Lung microvascular endothelial cell (primary cell): Measurements from ENCODE around the gene KIF17. TPM values are rescaled to one million over a fixed set of nuclear protein-coding genes. Genes with fewer than 3 reads are reported as not detected.
A peak's percentile ranks its signal among the peaks of the same experiment; 100 is the strongest.
"Not testable (repeated sequence)": the region's sequence is repeated elsewhere in the genome, so short reads cannot be mapped to it uniquely, and the experiment has no call there.

ENCODE experiments used
- DNase-seq, 2 donors: peaks; one replicate each; pipeline versions ENCODE4 v3.0.0 to v3.0.0-alpha.2; 2010; ENCODE audit warnings: low read depth in 2 of 2
- total RNA-seq: library from RNA; depleted of rRNA; stranded (reverse); fragments of >200 nt; gene quantifications from 2 replicates; pipeline ENCODE4 v1.2.1, GENCODE V29; 2014

Gene KIF17
- total RNA-seq, 1 donor from 2014 or later = 17.3 TPM

DNA sequence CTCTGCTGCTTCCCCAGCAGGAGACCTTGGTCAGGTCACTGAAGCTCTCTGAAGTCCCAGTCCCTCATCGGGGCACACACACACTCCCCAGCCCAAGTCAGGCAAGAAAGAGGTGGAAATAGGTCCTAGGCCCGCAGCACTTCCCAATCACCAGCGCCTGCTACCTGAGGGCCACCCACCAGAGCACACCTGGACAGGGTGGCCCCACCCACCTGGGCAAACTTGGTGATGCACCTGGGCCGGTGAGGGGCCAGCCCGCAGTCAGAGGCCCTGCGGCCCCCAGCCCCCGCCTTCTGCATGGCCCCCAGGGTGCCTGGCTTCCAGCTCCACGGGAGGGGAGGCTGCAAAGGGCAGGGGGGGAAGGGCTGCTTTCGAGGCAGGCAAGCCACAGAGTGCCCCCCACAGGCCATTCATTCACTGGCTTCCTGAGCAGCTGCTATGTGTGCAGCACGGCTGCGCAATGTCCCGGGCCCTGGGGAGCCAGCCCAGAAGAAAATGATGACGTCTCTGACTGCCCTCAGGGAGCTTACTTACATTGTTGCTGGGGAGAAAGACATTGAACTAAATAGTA lies 10.0 kb upstream of the KIF17 start:
- peak in 1 of 2 donors; percentile 33 for DNase-seq

DNA sequence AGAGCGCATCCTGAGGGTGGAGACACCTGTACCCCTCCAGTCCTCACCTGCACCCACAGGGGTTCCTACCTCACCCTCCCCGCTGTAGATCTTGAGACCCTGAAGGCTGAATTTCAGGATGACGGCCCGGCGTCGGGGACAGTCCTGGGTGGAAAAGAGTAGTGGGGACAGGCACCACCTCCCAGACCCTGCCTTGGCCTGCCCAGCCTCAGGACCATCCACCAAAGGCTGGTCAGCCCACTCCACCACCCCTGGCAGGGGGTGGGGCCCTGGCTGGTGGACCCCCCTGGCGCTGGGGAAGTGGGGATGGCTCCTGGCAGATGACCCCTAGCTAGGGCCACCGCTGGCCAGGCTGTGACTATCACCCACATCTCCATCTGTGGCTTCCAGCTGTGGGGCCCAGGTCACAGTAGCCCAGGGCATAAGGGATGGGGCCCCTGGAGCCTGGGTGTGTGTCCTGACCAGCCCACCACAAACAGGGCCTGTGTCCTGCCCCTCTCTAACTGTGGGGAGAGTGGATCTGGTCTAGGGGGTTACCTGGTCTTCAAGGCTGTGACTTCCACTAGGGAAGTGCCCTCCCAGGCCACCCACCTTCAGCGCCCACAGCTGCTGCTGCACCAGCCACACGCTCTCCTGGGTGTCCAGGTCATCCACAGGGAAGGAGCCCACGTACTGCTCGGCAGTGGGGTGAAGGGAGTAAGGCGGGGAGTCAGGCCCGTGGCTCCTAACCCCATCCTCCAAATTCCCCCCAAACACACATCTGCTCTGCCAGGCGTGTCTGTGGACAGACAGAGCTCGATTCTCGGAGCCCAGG lies 9.3 kb upstream of the KIF17 start:
- DNase-seq = no peak

DNA sequence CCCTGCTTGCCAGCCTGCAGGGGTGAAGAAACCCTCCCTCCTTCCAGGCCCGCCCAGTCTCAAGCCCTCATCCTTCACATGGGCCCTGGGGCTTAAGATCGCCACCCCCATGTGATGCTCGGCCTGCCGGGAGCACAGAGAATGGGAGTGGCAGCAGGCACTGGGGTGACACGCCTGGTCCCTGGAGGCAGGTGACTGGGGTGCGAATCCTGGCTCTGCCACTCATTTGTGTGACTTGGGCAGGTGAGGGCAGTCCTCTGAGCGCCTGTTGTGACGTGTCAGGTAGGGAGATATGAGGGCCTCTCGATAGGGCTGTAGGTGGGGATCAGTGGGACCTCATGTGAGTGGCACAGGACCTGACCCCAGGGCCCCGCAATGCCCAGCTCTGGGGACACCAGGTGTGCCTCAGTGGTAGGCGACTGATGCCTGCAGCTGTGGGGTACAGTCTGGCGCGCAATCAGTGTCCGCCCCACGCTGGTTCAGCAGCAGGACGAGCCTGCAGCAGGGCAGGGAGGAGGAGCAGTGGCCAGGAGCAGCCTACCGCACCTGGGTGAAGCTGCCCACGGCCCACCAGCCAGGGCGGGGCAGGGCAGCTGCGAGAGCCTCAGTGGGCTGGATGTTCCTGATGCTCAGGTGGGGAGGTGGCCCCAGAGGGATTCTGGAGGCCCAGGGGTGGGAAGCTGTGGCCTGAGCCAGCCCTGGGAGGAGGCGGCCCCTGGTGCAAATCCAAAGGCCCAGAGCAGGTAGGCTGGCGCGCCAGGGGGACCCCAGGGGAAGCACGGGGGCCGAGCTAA lies 8.5 kb upstream of the KIF17 start:
- no peak for DNase-seq

DNA sequence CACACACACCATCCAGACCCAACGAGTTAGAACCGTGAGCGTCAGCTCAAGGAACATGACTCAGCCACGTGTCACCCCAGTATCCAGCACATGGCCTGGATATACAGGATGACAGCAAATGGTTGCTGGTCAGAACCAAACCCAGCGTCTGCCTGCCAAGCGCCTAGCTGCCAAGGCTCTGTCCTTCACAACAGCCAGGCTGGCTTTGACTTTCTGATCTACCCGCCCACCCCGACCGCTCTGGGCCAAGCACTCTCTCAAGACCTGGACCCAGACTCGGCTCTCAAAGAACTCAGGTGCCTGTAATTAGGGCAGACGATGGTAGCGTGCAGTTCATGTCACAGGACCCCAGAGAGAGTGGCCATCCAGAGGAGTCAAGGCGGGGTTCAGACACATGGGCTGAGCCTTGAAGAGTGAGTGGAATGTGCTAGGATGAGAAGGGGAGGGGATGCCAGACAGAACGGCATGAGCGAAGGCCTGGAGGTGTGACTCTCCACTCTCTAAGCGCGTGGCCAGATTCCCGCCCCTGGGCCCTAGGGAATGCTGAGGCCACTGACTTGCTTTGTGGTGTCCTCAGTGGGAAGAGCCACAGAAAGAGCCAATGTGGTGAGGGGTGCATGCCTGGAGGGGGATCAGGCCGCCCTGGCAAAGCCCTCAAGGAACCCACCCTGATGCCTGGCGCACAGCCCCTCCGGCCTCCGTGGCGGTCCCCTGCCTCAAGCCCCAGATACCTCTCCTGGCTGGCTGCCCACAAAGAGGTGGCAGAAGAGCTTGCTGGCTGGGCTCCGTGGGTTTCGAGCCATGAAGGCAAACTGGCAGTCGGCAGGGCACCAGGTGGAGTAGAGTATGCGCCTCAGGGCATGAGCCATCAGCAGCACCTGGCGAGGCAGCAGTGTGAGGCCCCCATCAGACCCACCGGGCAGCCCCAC lies 7.6 kb upstream of the KIF17 start:
- peak in 1 of 2 donors; percentile 45 for DNase-seq

DNA sequence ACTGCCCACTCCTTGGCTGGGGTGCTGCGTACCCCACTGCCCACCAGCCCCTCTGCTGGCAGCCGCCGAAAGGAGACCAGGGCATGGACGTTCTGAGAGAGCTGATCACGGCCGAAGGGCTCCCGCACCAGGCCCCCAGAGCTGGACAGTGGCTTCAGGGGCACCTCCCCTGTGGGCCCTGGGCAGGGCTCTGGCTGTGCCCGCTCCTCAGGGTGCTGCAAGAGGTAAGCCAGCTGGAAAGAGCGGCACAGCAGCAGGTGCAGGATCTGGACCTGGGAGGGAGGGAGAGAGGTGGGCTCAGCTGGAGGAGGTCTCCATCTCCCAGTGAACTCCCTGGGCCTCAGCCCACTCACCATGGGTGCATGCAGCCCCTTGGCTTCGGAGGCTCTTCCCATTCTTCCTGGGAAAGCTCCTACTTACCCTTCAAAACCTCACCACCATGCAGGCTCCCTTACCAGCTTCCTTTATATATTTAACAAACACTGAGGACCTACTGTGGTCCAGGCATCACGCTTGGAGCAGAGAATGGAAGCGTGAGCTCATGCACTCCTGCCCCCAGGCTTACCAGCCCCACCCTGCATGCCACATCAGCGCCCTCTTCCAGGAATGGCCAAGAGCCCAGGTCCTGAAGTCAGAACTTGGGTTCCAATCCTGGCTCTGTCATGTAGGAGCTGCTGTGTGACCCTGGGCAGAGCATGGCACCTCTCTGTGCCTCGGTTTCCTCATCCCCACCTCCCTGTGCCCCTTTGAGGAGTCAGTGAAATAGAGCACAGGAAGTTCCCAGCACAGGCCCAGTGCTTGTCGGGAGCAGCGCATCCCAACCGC lies 6.8 kb upstream of the KIF17 start:
- no peak for DNase-seq

DNA sequence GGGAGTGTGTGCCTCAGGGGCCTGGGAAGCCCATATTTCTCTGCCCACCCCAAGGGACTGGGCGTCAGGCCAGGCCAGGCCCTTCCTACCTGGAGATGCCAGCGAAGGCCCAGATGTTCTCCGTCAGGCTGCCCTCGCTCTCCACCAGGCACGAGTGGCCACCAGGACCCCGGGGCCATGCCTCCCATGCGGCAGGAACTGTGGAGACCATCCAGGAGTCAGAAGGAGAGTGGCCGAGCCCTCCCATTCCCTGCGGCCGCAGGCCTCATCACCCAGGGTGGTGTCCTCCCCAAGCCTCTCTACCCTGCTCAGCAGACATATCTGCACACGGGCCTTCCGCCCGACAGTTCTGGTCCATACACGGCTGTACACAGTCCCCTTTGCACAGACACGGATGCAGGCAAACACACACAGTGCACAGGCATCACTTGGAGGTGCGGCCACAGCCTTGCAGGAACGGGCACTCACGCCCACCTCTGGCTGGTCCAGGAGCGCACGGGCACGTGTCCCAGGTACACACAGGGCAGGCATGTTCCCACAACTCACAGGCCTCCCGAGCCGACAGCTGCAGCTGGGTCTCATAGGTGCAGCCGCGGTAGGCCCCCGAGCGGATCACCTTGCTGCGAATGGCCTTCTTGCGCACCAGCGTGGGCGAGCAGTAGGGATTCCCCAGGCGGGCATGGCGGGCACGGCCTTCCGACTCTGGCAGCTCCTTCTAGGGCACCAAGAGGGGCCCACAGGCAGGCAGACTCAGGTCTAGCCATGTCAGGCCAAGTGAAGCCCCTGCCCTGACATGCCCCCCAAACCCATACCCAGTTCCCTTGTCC lies 5.9 kb upstream of the KIF17 start:
- DNase-seq = no peak

DNA sequence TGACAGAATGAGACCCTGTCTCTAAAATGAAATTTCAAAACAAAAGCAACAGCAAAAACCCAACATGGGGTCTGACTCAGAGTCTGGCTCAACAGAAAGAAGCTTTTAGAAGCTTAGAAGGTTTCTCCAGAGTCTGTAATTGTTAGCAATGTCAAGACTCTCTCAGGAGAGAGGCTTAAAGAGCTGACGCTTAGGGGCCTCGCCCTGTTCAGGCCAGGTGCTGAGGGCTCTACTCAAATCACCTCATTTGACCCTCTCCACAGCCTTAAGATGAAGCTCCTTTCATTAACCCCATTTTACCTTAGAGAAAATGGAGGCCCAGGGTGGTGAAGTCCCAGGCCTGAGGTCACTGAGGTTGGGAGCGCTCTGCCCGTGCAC lies 5.3 kb upstream of the KIF17 start:
- no peak for DNase-seq

DNA sequence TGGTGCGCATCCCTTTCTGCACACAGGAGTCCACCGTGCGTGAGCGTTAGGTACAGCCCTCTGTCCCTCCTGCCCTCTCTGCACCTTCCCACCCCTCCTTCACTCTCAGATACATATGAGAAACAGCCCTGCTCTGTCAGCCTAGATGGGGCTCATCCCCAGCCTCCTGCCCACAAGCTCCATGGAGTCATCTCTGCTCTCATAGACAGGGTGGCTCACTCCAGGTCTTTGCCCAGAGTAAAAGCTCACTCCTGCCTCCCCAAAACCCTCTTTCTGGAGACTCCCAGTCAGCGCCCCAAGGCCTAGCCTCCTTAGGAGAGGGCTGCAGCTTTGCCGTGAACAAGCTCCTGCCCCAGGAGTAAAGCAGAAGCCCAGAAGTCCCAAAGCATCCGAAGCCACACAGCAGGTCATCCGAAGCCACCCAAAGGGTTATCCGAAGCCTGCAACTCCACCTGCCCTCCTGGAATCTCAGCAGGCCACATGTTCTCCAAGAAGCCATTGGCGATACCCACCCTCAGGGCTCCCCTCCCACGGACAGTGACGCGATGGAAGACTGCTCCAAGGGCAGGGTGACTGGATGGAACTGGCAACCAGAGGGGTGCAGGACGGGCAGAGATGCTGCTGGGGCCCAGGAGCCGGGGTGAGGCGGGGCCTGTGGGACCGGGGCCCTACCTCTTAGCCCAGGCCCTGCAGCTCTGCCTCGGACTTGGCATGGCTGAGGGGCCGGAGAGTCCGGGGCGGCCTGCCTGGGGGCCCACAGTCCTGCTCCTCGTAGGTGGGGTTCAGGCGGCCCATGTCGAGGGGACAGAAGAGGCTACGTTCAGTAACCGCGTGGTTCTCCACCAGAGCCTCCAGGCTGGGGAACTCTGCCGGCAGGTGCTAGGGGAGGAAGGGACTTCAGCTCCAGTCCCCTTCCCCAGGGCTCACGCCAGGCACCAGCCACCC lies 3.6 kb upstream of the KIF17 start:
- DNase-seq = no peak

DNA sequence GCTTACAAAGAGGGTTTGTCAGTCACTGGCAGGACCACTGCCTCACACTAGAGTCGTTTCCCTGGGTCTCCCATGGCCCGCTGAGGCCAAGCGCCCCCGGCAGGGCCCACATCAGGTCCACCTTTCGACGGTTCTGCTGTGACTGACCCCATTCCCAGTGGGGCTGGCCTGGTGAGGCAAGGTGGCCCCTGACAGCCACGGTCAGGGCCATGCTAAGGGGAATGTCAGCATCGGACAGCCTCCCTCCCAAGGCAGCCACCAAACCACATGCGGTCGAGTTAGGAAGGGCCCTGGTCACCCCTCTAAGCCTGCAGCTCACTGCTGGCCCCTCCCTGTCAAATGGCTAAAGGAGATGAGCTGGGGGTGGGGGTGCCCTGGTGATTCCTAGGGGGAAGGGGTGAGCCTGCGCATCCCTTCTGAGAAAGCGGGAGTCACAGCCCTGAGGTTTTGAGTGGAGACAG lies 2.9 kb upstream of the KIF17 start:
- DNase-seq = no peak

DNA sequence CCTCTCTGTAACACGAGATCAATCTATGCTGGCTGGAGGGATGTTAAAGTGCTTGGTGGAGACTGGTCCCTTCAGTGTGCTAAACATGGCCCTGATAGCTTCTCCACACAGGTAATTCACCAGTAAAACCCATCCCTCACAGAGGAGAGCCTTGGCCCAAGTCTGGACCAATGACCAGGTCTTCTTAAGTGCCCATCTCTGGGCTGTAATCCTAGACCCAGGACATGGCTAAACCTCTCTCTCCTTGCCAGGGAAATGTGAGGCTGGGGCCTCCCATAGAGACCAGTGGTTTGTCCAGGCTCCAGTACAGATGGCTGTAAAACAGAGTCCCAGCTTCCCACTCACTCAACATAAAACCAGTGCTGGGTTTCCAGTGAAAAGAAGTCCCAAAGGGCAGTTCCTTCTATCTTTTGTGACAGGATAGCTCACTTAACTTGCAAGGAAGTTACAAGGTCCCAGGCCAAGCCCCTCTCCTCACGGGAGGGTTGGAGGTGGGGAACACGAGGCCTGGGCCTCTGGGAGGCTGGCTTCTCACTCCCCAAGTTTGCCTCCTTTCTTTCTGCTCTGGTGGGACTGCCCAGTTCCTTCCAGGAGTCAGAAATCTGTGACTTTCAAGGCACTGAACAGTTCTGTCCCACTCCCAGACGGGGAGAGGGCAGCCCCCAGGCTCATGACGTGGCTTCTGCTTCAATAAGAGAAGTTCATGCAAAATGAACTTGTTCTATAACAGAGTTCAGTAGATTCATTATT lies 2.2 kb upstream of the KIF17 start:
- no peak for DNase-seq

DNA sequence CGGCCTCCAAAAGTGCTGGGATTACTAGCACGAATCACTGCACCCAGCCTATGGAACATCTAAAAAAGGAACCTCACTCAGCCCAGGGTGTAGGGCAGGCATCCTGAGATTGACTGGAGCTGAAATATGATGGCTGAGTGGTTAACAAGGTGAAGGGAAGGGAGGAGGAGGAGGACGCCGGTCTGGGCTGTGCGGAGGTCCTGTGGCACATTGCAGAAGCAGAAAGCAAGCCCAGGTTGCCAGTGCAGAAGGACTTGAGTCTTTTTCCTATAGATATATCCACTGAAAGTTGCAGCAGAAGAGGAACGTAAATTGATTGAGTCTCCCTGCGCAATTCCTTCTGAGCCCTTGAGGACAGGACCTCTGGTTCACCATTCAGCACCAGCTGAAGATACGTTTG lies 1.5 kb upstream of the KIF17 start:
- DNase-seq = no peak

DNA sequence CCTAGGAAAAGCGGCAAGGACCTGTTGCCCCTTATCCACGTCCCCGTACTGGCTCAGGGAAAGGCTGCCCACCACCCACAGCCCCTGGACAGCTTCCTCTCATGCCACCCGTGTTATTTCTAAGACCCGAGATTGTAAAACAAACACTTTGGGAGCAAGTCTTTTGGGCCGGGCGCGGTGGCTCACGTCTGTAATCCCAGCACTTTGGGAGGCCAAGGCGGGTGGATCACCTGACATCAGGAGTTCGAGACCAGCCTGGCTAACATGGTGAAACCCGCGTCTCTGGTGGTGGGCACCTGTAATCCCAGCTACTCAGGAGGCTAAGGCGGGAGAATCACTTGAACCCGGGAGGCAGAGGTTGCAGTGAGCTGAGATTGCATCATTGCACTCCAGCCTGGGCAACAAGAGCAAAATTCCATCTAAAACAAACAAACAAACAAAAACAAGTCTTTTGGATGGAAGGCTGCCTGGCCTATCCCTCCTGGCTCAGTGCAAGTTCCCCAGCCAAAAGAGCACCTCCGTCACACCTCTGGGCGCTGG lies 606 bp upstream of the KIF17 start:
- DNase-seq = not testable (repeated sequence)

DNA sequence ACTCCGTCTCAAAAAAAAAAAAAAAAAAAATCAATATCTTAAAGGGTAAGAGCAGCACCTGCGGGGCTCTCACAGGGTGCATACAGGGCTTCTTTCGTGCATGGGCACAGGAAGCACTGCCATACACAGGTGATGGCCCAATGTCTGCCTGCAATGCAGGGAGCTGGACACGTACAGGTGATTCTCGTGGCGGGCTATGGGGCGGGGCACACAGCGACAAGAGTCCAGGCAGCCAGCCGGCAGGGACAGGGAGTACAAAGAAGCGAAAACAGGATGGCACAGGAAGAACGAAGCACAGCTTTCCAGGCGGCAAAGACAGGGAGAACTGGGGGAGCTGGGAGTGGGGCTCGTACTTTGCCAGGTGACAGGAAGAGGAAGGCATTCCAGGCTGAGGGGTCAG lies 1.6 kb downstream of the KIF17 start:
- no peak for DNase-seq

DNA sequence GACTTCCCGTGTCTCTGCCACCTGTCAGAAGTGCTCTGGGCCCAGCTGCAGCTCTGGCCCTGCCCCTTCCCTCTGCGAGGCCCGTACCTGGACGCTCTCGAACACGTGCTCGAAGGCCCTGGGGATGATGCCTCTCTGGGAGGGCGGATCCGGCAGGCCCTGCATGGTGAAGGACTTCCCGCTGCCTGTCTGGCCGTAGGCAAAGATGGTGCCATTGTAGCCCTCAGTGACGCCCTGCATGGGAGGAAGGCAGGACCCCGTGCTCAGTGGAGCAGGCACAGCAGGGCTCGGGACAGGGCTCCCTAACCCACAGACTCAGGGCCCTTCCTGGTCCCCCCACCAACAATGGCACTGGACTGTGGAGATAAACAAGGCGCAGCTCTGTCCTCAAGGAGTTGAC lies 2.4 kb downstream of the KIF17 start:
- DNase-seq = no peak

DNA sequence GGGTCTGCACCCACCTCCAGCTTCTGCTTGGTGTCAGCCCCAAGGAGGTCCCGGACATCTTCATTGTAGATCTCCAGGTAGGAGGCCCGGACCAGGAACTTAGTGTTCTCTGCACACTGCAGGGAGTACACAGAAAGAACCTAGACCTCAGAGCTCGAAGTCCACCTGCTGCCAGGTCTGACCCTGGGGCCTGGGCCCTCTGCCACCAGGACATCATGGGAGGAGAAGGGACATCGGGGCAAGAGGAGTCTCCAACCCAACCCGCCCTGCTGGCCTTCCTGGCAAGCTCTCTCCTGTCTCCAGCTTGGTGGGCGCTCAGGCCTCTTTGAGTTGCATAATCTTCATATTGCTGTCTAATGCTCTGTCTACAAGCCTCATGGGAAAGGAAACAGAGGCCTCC lies 4.4 kb downstream of the KIF17 start:
- no peak for DNase-seq

DNA sequence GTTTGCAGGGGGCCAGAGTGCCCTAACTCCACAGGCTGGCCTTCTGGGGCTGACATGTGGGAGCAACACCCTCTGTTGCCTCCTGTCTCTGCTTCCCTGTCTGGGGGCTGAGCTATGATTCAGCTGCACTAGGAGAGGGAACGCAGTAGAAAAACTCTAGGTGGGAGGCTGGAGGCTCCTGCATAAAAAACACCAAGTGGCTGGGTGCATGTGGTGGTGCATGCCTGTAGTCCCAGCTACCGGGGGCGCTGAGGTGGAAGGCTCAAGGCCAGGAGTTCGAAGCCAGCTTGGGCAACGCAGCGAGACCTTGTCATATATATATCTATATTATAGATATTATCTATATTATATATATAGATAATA lies 5.6 kb downstream of the KIF17 start:
- no peak for DNase-seq
